ELF-1 (cell line): Measurements from ENCODE around the gene FOXJ3.
A peak's percentile ranks its signal among the peaks of the same experiment; 100 is the strongest.

ENCODE experiments used
- DNase-seq: peaks from one replicate; pipeline ENCODE4 v3.0.0-alpha.2; 2016; ENCODE audit warnings: low read depth, low spot score

The FOXJ3 gene

GRCh38 chr1:42167611-42168390, 167.2 kb downstream of the FOXJ3 start:
- DNase-seq, result no peak

GRCh38 chr1:42165511-42166210, 169.4 kb downstream of the FOXJ3 start:
- DNase-seq, result peak; percentile 91

- DNase-seq, result peak; percentile 27
These were observed 170.2 kb downstream of the FOXJ3 start, which contains the start of gene GUCA2A for GRCh38 chr1:42164551-42165420. Gene GUCA2A (minus strand): TSS chr1:42164745. CDS start chr1:42164712, 33 bp downstream.

DNA sequence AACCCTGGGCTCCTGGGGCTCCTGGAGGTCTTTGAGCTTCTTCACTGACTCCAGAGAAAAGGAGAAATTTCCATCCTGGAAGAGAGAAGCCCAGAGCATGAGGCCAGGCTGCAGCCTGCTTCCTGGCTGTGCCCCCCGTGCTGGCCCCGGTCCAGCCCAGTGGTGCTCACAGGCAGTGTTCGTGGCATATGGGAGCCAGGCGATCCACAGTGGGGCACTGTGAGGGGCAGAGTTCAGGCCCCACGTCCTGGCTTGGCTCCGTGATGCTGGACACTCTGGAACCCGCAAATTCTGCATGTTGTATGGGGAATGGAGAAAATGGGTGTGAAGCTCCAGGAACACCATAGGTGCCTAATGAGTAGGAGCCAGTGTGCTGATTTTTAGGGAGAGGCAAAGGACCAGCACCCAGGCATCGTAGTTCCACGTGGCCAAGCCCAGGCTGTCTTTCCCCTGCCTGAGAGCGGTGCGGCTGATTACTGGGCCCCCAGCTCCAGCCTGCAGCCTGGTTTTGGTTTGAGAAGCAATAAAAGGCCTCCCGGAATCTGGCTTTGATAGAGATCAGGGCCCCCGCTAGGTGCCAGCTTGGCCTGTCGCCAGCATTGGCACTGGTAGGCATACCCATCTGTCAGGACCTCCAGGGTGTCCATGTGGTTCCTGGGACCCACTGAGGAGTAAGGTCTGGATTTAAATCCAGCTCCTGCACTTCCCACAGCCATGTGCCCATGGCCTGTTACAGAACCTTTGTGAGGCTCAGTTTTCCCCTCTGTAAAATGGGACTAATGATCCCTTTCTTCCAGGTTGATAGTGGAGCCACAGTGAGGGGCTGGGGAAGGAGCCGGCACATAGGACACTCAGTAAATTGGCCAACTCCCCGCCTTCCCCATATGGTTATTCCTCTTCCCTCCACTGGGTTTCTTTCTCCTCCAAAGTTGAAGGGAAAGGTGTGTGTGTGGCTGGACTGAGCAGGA, 171.2 kb downstream of the FOXJ3 start:
- DNase-seq, result no peak

DNA sequence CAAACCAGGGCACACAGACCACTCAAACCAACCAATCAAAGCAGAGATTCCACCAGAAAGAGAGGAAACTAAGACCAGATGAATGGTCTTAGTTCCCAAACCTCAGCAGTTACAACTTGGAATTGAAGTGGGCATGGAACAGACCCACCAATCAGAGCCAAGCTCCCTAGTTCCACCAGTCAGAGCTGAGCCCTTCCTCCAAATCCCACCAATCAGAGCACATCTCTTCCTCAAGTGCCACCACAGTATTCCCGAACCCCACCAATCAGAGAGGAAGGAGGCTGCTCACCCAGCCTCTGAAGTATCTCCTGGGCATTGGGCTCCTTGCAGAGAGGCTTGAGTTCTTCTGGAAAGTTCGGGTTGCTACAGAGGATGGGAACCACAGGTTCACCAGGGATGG, 171.9 kb downstream of the FOXJ3 start:
- no peak for DNase-seq

GRCh38 chr1:42162181-42162580, 172.9 kb downstream of the FOXJ3 start:
- no peak for DNase-seq

- DNase-seq, result no peak
These were observed 176.8 kb downstream of the FOXJ3 start for GRCh38 chr1:42158189-42158588.

DNA sequence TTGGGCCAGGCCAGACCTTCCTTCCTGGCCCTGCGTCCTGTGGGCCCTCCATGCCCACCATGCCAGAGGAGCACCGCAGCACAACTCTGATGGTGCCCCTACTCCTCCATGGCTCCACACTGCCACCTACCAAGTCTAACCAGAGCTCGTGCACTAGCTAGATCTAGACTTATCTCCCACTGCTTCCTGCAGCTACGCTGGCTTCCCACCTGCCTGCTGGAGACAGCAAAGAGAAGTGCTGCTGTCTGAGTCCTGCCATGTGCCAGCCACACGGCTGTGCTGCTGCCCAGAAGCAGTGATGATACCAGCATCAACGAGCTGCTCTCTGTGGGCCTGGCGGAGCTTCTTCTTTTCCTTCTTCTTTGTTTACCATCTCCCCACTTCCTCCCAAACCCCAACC, 177.4 kb downstream of the FOXJ3 start:
- DNase-seq, result no peak

DNA sequence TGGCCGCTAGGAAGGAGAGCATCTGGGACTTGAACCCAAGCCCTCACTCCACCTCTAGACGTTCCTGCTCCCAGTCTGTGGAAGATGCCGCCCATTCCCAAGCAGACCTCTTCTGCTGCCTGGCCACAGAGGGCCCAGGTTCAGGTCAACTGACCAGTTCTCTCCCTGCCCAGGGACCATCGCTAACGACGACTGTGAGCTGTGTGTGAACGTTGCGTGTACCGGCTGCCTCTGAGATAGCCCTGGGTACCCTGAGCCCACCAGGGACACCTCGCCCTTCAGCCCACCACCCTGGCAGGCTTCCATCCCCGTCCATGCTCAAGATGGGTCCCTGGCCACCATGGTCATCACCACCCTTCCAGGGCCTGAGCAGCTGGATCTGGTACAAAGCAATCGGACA, 179.7 kb downstream of the FOXJ3 start:
- DNase-seq, result no peak

DNA sequence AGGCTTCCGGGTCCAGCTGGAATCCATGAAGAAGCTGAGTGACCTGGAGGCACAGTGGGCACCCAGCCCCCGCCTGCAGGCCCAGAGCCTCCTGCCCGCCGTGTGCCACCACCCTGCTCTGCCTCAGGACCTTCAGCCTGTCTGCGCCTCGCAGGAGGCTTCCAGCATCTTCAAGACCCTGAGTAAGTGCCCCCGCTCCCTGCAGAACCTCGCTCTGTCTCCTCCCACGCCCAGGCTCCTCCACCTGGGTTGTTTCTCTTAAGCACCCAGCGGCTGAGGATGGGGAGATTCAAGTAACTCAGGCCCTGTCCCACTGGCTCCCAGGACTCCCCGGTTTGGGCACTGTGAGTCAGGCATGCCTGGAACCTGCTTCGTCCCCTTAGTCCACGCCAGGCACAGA, 180.3 kb downstream of the FOXJ3 start:
- DNase-seq, result no peak

GRCh38 chr1:42153624-42154023, 181.4 kb downstream of the FOXJ3 start:
- DNase-seq, result no peak

DNA sequence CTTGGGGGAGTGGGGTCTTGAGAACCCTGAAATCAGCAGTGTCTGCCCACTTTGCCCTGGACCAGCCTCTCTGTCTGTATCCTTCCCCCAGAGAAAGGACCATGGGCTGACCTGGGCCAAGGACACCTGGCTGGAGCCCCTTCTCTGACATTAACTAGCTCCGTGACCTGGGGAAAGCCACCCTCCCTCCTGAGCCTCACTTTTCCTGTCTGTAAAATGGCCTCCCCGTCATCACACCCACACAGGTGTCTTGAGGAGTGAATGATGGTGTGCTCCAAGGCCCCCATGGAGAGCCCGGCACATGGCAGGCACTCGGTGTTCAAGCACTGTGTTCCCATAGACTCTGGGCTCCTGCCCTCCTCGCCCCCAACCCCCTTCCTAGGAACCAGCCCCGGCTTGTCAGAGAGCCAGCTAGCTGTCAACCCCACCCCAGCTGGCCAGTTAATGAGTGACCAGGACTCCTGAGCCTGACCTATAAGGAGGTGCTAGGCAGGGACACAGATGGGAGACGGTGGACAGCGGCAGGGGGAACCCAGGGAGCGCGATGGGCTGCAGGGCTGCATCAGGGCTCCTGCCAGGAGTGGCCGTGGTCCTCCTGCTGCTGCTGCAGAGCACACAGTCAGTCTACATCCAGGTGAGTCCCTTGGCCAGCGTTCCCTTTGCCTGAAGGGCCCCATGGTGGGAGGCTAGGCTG, 182.0 kb downstream of the FOXJ3 start, which contains the start of gene GUCA2B:
Gene GUCA2B (plus strand): TSS at position 504 of the 694 bp plus-strand sequence. CDS start 41 bp downstream, at position 545.
- DNase-seq, result no peak

- DNase-seq, result no peak
These were observed 182.9 kb downstream of the FOXJ3 start for GRCh38 chr1:42152119-42152518.

DNA sequence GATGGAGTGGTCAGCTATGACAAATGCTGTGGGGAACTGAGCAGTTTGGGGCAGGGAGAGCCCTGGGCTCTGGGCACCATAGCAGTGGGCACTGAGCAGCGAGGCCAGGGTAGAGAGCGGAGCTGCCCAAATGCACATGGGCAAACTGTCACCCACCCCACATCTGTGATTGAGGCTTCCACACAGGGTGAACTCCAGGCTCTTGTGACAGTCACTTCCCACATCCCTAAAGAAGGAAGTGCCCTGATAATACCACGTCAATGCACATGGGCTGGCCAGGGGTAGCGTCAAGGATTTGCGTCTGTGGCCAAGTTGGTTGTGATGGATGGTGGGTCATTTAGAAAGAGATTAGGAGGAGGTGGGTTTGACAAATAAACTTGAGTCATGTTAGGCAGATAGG, 184.4 kb downstream of the FOXJ3 start:
- DNase-seq, result no peak

GRCh38 chr1:42148166-42148565, 186.9 kb downstream of the FOXJ3 start:
- no peak for DNase-seq

- DNase-seq, result peak; percentile 86
These were observed 188.3 kb downstream of the FOXJ3 start for GRCh38 chr1:42146626-42147320.

- no peak for DNase-seq
These were observed 189.0 kb downstream of the FOXJ3 start for GRCh38 chr1:42145764-42146625.

DNA sequence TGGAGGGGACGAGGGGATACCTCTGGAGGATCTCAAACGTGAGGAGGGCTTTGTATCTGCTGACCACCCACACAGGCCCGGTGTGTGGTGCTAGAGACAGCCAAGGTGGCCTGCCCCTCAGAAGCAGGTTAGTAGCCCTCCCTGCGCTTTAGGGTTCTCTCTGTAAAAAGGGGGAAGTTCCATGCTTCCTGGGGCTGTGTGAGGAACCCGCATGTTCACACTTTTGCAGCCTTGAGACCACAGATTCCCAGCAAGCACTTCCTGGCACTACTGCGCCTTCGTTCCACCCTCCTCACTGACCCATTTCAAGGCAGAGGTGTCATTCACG, 189.7 kb downstream of the FOXJ3 start:
- no peak for DNase-seq
